Muscle layer of colon (tissue), 2 donors: ENCODE data around the gene KRT16.
"Not testable (repeated sequence)": the region's sequence is repeated elsewhere in the genome, so short reads cannot be mapped to it uniquely, and the experiment has no call there.

Source experiments
- H3K27ac ChIP-seq: one replicate; pipeline ENCODE4 v1.7.0; 2013; ENCODE audit warnings: low read depth, mild to moderate bottlenecking, low read length, moderate library complexity
- H3K27me3 ChIP-seq, 2 donors: one replicate each; pipeline ENCODE4 v1.7.0; 2013; ENCODE audit warnings: low read length in 2 of 2, mild to moderate bottlenecking in 2 of 2; ENCODE audit not compliant: insufficient read depth in 2 of 2, control insufficient read depth in 1 of 2
- H3K36me3 ChIP-seq: one replicate; pipeline ENCODE4 v1.7.0; 2013; ENCODE audit warnings: mild to moderate bottlenecking, low read length; ENCODE audit not compliant: insufficient read depth
- H3K4me1 ChIP-seq: one replicate; pipeline ENCODE4 v1.7.0; 2013; ENCODE audit warnings: mild to moderate bottlenecking, low read length; ENCODE audit not compliant: insufficient read depth
- H3K4me3 ChIP-seq, 2 donors: one replicate each; pipeline ENCODE4 v1.7.0; 2013; ENCODE audit warnings: low read length in 2 of 2, low read depth in 1 of 2, mild to moderate bottlenecking in 1 of 2, moderate library complexity in 1 of 2
- H3K9ac ChIP-seq: one replicate; pipeline ENCODE4 v1.7.0; 2013; ENCODE audit warnings: low read length
- H3K9me3 ChIP-seq: one replicate; pipeline ENCODE4 v1.7.0; 2013; ENCODE audit warnings: mild to moderate bottlenecking, low read length
- donor health status: abdominal sarcoma.
- donor health status: Adenocarcinoma of cecum.

Gene KRT16

GRCh38 chr17:41616486-41616885, 3.9 kb upstream of the KRT16 start:
- H3K9ac ChIP-seq, H3K27ac ChIP-seq, H3K27me3 ChIP-seq, H3K4me1 ChIP-seq, H3K36me3 ChIP-seq, H3K9me3 ChIP-seq, H3K4me3 ChIP-seq: not testable (repeated sequence)

- peaks cover 0 to 5% of the 10 kb centered on the region in 2 donors for H3K27me3 ChIP-seq
Observed at GRCh38 chr17:41615454-41615853, 2.9 kb upstream of the KRT16 start.

GRCh38 chr17:41614767-41615166, 2.2 kb upstream of the KRT16 start:
- H3K4me3 ChIP-seq, H3K27me3 ChIP-seq: not testable (repeated sequence)

More at GRCh38 chr17:41615454-41615853, 2.9 kb upstream of the KRT16 start:
- Histone ChIP-seq H3K9ac (no peak overlapping the region), H3K27ac (no peak overlapping the region), H3K4me1 (no peaks in the 10 kb centered on the region), H3K4me3 (no peak overlapping the region), H3K36me3 (no peaks in the 10 kb centered on the region), H3K9me3 (no peaks in the 10 kb centered on the region)

GRCh38 chr17:41614098-41614497, 1.5 kb upstream of the KRT16 start:
- Histone ChIP-seq H3K9ac (no peak overlapping the region), H3K27ac (no peak overlapping the region), H3K9me3 (no peaks in the 10 kb centered on the region), H3K36me3 (no peaks in the 10 kb centered on the region), H3K27me3 (peaks cover 0 to 5% of the 10 kb centered on the region in 2 donors), H3K4me1 (no peaks in the 10 kb centered on the region), H3K4me3 (no peak overlapping the region)

More at GRCh38 chr17:41614767-41615166, 2.2 kb upstream of the KRT16 start:
- H3K4me1 ChIP-seq, H3K9ac ChIP-seq, H3K27ac ChIP-seq, H3K36me3 ChIP-seq, H3K9me3 ChIP-seq: not testable (repeated sequence)

GRCh38 chr17:41613277-41614082, 913 bp upstream of the KRT16 start:
- Histone ChIP-seq H3K4me3 (no peak overlapping the region), H3K9ac (no peak overlapping the region), H3K4me1 (no peaks in the 10 kb centered on the region), H3K27me3 (peaks cover 0 to 5% of the 10 kb centered on the region in 2 donors), H3K36me3 (no peaks in the 10 kb centered on the region), H3K27ac (no peak overlapping the region), H3K9me3 (no peaks in the 10 kb centered on the region)

GRCh38 chr17:41610965-41611640, 1.5 kb downstream of the KRT16 start:
- H3K27me3 ChIP-seq, result peaks cover 0 to 5% of the 10 kb centered on the region in 2 donors
- no peak overlapping the region for H3K27ac ChIP-seq
- peaks cover 4% of the 10 kb centered on the region for H3K9me3 ChIP-seq
- no peaks in the 10 kb centered on the region for H3K36me3 ChIP-seq
- H3K4me1 ChIP-seq, result no peaks in the 10 kb centered on the region
- H3K9ac ChIP-seq, result no peak overlapping the region
- H3K4me3 ChIP-seq, result no peak overlapping the region

- not testable (repeated sequence) for H3K36me3 ChIP-seq, H3K27ac ChIP-seq, H3K9ac ChIP-seq, H3K9me3 ChIP-seq, H3K4me1 ChIP-seq, H3K27me3 ChIP-seq, H3K4me3 ChIP-seq
Observed at GRCh38 chr17:41610061-41610517, 2.5 kb downstream of the KRT16 start.

- H3K36me3 ChIP-seq, H3K4me1 ChIP-seq, H3K27ac ChIP-seq, H3K9me3 ChIP-seq, H3K9ac ChIP-seq, H3K27me3 ChIP-seq, H3K4me3 ChIP-seq: not testable (repeated sequence)
Observed at GRCh38 chr17:41606930-41607329, 5.6 kb downstream of the KRT16 start.

GRCh38 chr17:41602524-41602923, 10.0 kb downstream of the KRT16 start:
- H3K9me3 ChIP-seq, result peaks cover 4% of the 10 kb centered on the region
- H3K36me3 ChIP-seq, result no peaks in the 10 kb centered on the region
- H3K9ac ChIP-seq, result no peak overlapping the region
- no peak overlapping the region for H3K4me3 ChIP-seq
- H3K27me3 ChIP-seq, result no peaks in the 10 kb centered on the region
- no peaks in the 10 kb centered on the region for H3K4me1 ChIP-seq
- no peak overlapping the region for H3K27ac ChIP-seq

GRCh38 chr17:41600318-41600717, 12.2 kb downstream of the KRT16 start:
- Histone ChIP-seq H3K36me3 (no peaks in the 10 kb centered on the region), H3K27me3 (no peaks in the 10 kb centered on the region), H3K9me3 (no peaks in the 10 kb centered on the region), H3K4me1 (no peaks in the 10 kb centered on the region), H3K4me3 (no peak overlapping the region), H3K9ac (no peak overlapping the region), H3K27ac (no peak overlapping the region)

GRCh38 chr17:41599680-41600079, 12.9 kb downstream of the KRT16 start:
- Histone ChIP-seq H3K4me1 (no peaks in the 10 kb centered on the region), H3K27me3 (no peaks in the 10 kb centered on the region), H3K27ac (no peak overlapping the region), H3K9me3 (no peaks in the 10 kb centered on the region), H3K9ac (no peak overlapping the region), H3K36me3 (no peaks in the 10 kb centered on the region), H3K4me3 (no peak overlapping the region)
